ENCODE results near the gene PRDM13.

The PRDM13 gene

GRCh38 chr6:99606656-99607415, at the start of gene PRDM13:
PRDM13 (plus strand) TSS chr6:99606833; CDS start chr6:99607035, 202 bp downstream.
- Histone ChIP-seq H3K9ac (ENCODE audit: insufficient read length) (no peak within 1 kb of the TSS), H3K27ac (no peak within 1 kb of the TSS), H3K9me3 (ENCODE audit: low read depth, low read length) (no peaks in the 10 kb centered on the region), H3K36me3 (ENCODE audit: insufficient read depth, low read length) (no peaks in the 10 kb centered on the region), H3K4me3 (no peak within 1 kb of the TSS)
- TF ChIP-seq EZH2 (IDR thresholded peaks at IDR 0.05) (no peak), FOXP2 (optimal IDR thresholded peaks at IDR 0.05; ENCODE audit: control extremely low read depth, extremely low read length, insufficient read depth) (no peak), POLR2AphosphoS5 (IDR thresholded peaks at IDR 0.05; ENCODE audit: borderline replicate concordance, low read depth, low read length) (no peak)
- DNase-seq (ENCODE audit: low read depth, low spot score): no peak

- Histone ChIP-seq H3K36me3 (ENCODE audit: insufficient read depth, low read length) (peaks cover 72% of the 10 kb centered on the region), H3K9ac (ENCODE audit: insufficient read length) (no peak overlapping the region), H3K9me3 (ENCODE audit: low read depth, low read length) (no peaks in the 10 kb centered on the region), H3K27ac (no peak overlapping the region), H3K4me3 (no peak overlapping the region)
- no peak for DNase-seq (ENCODE audit: low read depth, low spot score)
- TF ChIP-seq POLR2AphosphoS5 (IDR thresholded peaks at IDR 0.05; ENCODE audit: borderline replicate concordance, low read depth, low read length) (no peak), FOXP2 (optimal IDR thresholded peaks at IDR 0.05; ENCODE audit: control extremely low read depth, extremely low read length, insufficient read depth) (no peak)
Observed at GRCh38 chr6:99559057-99559456, 47.6 kb upstream of the PRDM13 start.

- Histone ChIP-seq H3K9ac (ENCODE audit: insufficient read length) (no peak overlapping the region), H3K9me3 (ENCODE audit: low read depth, low read length) (no peaks in the 10 kb centered on the region), H3K36me3 (ENCODE audit: insufficient read depth, low read length) (peaks cover 56% of the 10 kb centered on the region), H3K4me3 (no peak overlapping the region), H3K27ac (peak overlapping the region; percentile 51)
- TF ChIP-seq POLR2AphosphoS5 (IDR thresholded peaks at IDR 0.05; ENCODE audit: borderline replicate concordance, low read depth, low read length) (no peak), EZH2 (IDR thresholded peaks at IDR 0.05) (no peak), FOXP2 (optimal IDR thresholded peaks at IDR 0.05; ENCODE audit: control extremely low read depth, extremely low read length, insufficient read depth) (no peak)
- no peak for DNase-seq (ENCODE audit: low read depth, low spot score)
Observed at GRCh38 chr6:99560668-99561067, 46.0 kb upstream of the PRDM13 start.

GRCh38 chr6:99563056-99563723, 43.4 kb upstream of the PRDM13 start:
- DNase-seq (ENCODE audit: low read depth, low spot score): no peak
- no peaks in the 10 kb centered on the region for H3K9me3 ChIP-seq (ENCODE audit: low read depth, low read length)
- H3K4me3 ChIP-seq: no peak overlapping the region
- no peak overlapping the region for H3K9ac ChIP-seq (ENCODE audit: insufficient read length)
- H3K36me3 ChIP-seq (ENCODE audit: insufficient read depth, low read length): peaks cover 32% of the 10 kb centered on the region
- TF ChIP-seq FOXP2 (optimal IDR thresholded peaks at IDR 0.05; ENCODE audit: control extremely low read depth, extremely low read length, insufficient read depth): no peak
- no peak for TF ChIP-seq POLR2AphosphoS5 (IDR thresholded peaks at IDR 0.05; ENCODE audit: borderline replicate concordance, low read depth, low read length)
- no peak for TF ChIP-seq EZH2 (IDR thresholded peaks at IDR 0.05)
- H3K27ac ChIP-seq: peak overlapping the region; percentile 20; the same call in 1 of the 2 replicates

GRCh38 chr6:99568103-99568933, 38.3 kb upstream of the PRDM13 start, which contains the start of gene CCNC:
CCNC (minus strand) TSS chr6:99568660; CDS start chr6:99568527, 133 bp downstream.
- H3K9me3 ChIP-seq (ENCODE audit: low read depth, low read length): no peaks in the 10 kb centered on the region
- H3K9ac ChIP-seq (ENCODE audit: insufficient read length): peak within 1 kb of the TSS; percentile 92
- peaks cover 2% of the 10 kb centered on the region; the same call in 1 of the 2 replicates for H3K36me3 ChIP-seq (ENCODE audit: insufficient read depth, low read length)
- H3K27ac ChIP-seq: peak within 1 kb of the TSS; percentile 81
- peak; percentile 38 for TF ChIP-seq FOXP2 (optimal IDR thresholded peaks at IDR 0.05; ENCODE audit: control extremely low read depth, extremely low read length, insufficient read depth)
- TF ChIP-seq EZH2 (IDR thresholded peaks at IDR 0.05): no peak
- TF ChIP-seq POLR2AphosphoS5 (IDR thresholded peaks at IDR 0.05; ENCODE audit: borderline replicate concordance, low read depth, low read length): peak; percentile 97
- peak within 1 kb of the TSS; percentile 95 for H3K4me3 ChIP-seq
- DNase-seq (ENCODE audit: low read depth, low spot score): peak; percentile 88

- no peak overlapping the region for H3K9ac ChIP-seq (ENCODE audit: insufficient read length)
- no peak overlapping the region for H3K27ac ChIP-seq
- H3K4me3 ChIP-seq: no peak overlapping the region
- no peaks in the 10 kb centered on the region for H3K36me3 ChIP-seq (ENCODE audit: insufficient read depth, low read length)
- H3K9me3 ChIP-seq (ENCODE audit: low read depth, low read length): no peaks in the 10 kb centered on the region
- no peak for DNase-seq (ENCODE audit: low read depth, low spot score)
- no peak for TF ChIP-seq EZH2 (IDR thresholded peaks at IDR 0.05)
- TF ChIP-seq FOXP2 (optimal IDR thresholded peaks at IDR 0.05; ENCODE audit: control extremely low read depth, extremely low read length, insufficient read depth): no peak
- TF ChIP-seq POLR2AphosphoS5 (IDR thresholded peaks at IDR 0.05; ENCODE audit: borderline replicate concordance, low read depth, low read length): no peak
Observed at GRCh38 chr6:99573980-99574617, 32.5 kb upstream of the PRDM13 start.

- no peak overlapping the region for H3K9ac ChIP-seq (ENCODE audit: insufficient read length)
- H3K9me3 ChIP-seq (ENCODE audit: low read depth, low read length): no peaks in the 10 kb centered on the region
- no peak for DNase-seq (ENCODE audit: low read depth, low spot score)
- H3K4me3 ChIP-seq: no peak overlapping the region
- TF ChIP-seq FOXP2 (optimal IDR thresholded peaks at IDR 0.05; ENCODE audit: control extremely low read depth, extremely low read length, insufficient read depth) (no peak), EZH2 (IDR thresholded peaks at IDR 0.05) (no peak), POLR2AphosphoS5 (IDR thresholded peaks at IDR 0.05; ENCODE audit: borderline replicate concordance, low read depth, low read length) (no peak)
- H3K27ac ChIP-seq: no peak overlapping the region
- no peaks in the 10 kb centered on the region for H3K36me3 ChIP-seq (ENCODE audit: insufficient read depth, low read length)
Observed at GRCh38 chr6:99575544-99576227, 30.9 kb upstream of the PRDM13 start.

All from SK-N-MC (cell line).